ENCODE data around the gene FOXM1.

GRCh38 chr12:2857576-2857975 is 19.4 kb downstream of the FOXM1 start:
- TF ChIP-seq CTCF (IDR thresholded peaks at IDR 0.05) (no peak), POLR2A (IDR thresholded peaks at IDR 0.05) (no peak)
